Keratinocyte (primary cell): ENCODE measurements around the gene GPR107. TPM values are rescaled to one million over a fixed set of nuclear protein-coding genes. Genes with fewer than 3 reads are reported as not detected.

Source experiments
- DNase-seq: peaks from one replicate; pipeline ENCODE4 v3.0.0-alpha.2; 2011; ENCODE audit warnings: low read depth, missing footprints, low spot score
- FAIRE-seq: peaks from 2 replicates; lab custom pipeline; 2011; peaks lifted over from hg19 to GRCh38; lab: Jason Lieb, UNC
- H2AFZ ChIP-seq: 2 replicates; pipeline ENCODE4 v1.6.0; 2012; ENCODE audit warnings: low read length, control low read depth, inconsistent platforms; ENCODE audit not compliant: control insufficient read depth
- H3K27ac ChIP-seq: 2 replicates; pipeline ENCODE4 v1.5.1; 2011; ENCODE audit warnings: low read length; ENCODE audit not compliant: control insufficient read depth, insufficient read depth
- H3K27me3 ChIP-seq: 3 replicates; pipeline ENCODE4 v1.6.0; 2011; ENCODE audit warnings: low read length; ENCODE audit not compliant: control insufficient read depth, insufficient read depth; ENCODE audit errors: extremely low read depth
- H3K36me3 ChIP-seq, 2 experiments: 2 replicates in 1 of 2; 3 replicates in 1 of 2; pipeline ENCODE4 v1.5.1; 2011; ENCODE audit warnings: low read length in 2 of 2, mild to moderate bottlenecking in 1 of 2; ENCODE audit not compliant: control insufficient read depth in 2 of 2, insufficient read depth in 2 of 2; ENCODE audit errors: extremely low read depth in 1 of 2
- H3K4me1 ChIP-seq: 3 replicates; pipeline ENCODE4 v1.5.1; 2011; ENCODE audit warnings: low read length; ENCODE audit not compliant: control insufficient read depth, insufficient read depth; ENCODE audit errors: extremely low read depth
- H3K4me2 ChIP-seq: 3 replicates; pipeline ENCODE4 v1.6.0; 2011; ENCODE audit warnings: low read depth, low read length; ENCODE audit not compliant: control insufficient read depth, insufficient read depth; ENCODE audit errors: extremely low read depth
- H3K4me3 ChIP-seq, 3 experiments: fragments of 200-600 bp in 1 of 3; sonication (generic) in 1 of 3; 2 replicates in 2 of 3; 3 replicates in 1 of 3; pipeline ENCODE4 v1.5.1; 2011 to 2016; ENCODE audit warnings: low read length in 3 of 3, mild to moderate bottlenecking in 3 of 3, control low read depth in 2 of 3, inconsistent platforms in 1 of 3, low read depth in 1 of 3, mixed read lengths in 1 of 3, mixed run types in 1 of 3, moderate library complexity in 1 of 3; ENCODE audit not compliant: control insufficient read depth in 2 of 3, insufficient read depth in 2 of 3; ENCODE audit errors: extremely low read depth in 1 of 3
- H3K79me2 ChIP-seq: 2 replicates; pipeline ENCODE4 v1.6.0; 2012; ENCODE audit warnings: low read length; ENCODE audit not compliant: control insufficient read depth, insufficient read depth
- H3K9ac ChIP-seq: 3 replicates; pipeline ENCODE4 v1.6.0; 2011; ENCODE audit warnings: low read length; ENCODE audit not compliant: control insufficient read depth, insufficient read depth; ENCODE audit errors: extremely low read depth
- H3K9me1 ChIP-seq: 3 replicates; pipeline ENCODE4 v1.6.0; 2011; ENCODE audit warnings: low read length; ENCODE audit not compliant: control insufficient read depth, insufficient read depth; ENCODE audit errors: extremely low read depth
- H3K9me3 ChIP-seq: 2 replicates; pipeline ENCODE4 v1.5.1; 2012; ENCODE audit warnings: low read depth, low read length; ENCODE audit not compliant: control insufficient read depth
- H4K20me1 ChIP-seq: 3 replicates; pipeline ENCODE4 v1.6.0; 2011; ENCODE audit warnings: low read length; ENCODE audit not compliant: control insufficient read depth, insufficient read depth; ENCODE audit errors: extremely low read depth
- EZH2 ChIP-seq: IDR thresholded peaks from one replicate; pipeline ENCODE4 v1.6.1; 2012; ENCODE audit warnings: inconsistent platforms, mild to moderate bottlenecking, low read length, moderate library complexity
- dilution Hi-C: fragments of 300-500 bp; cut with MboI; formaldehyde crosslinking; loops from one replicate; pipeline ENCODE4 v1.7.0; 2020; ENCODE audit warnings: low sequenced_read_pairs; ENCODE audit not compliant: extremely low pct_ligation_motif_present
- polyA plus RNA-seq, 5 experiments: library from polyadenylated mRNA; depleted of rRNA in 3 of 5; stranded (reverse) in 3 of 5; stranded (forward) in 1 of 5; unstranded in 1 of 5; fragments of >200 nt; gene quantifications; 1 replicate in 1 of 5; 2 replicates in 3 of 5; 3 replicates in 1 of 5; pipeline versions ENCODE4 v1.2.1 to v1.2.3, GENCODE V29; 2011 to 2012; ENCODE audit warnings: missing spikeins in 2 of 5, low read depth in 1 of 5, low replicate concordance in 1 of 5
- TF ChIP-seq, protein P1 (sequence below), 3 experiments: IDR thresholded peaks in 1 of 3; conservative IDR thresholded peaks in 1 of 3; optimal IDR thresholded peaks in 1 of 3; 2 replicates in 2 of 3; 3 replicates in 1 of 3; pipeline versions ENCODE3 to v1.5.1; 2011; ENCODE audit warnings: low read length in 3 of 3, mild to moderate bottlenecking in 3 of 3, moderate library complexity in 2 of 3, control low read depth in 1 of 3, inconsistent platforms in 1 of 3; ENCODE audit not compliant: insufficient read depth in 2 of 3; ENCODE audit errors: extremely low read depth in 1 of 3

The GPR107 gene
- polyA plus RNA-seq, 1 donor (not counting 4 experiments of a cell fraction or from before 2014, with no cell fraction given): 27.3 TPM

DNA sequence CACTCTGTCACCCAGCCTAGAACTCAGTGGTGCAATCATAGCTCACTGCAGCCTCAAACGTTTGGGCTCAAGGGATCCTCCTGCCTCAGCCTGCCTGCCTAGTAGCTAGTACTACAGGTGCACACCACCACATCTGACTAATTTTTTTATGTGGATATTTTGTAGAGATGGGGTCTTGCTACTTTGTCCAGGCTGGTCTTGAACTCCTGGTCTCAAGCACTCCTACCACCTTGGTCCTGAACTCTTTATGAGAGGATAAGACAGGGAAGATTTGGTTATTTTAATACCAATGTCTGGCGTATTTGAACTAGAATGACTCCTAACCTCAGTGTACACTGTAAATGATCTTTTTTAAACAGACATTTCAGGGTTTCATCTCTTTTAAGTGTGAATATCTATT, 9.0 kb downstream of the GPR107 start:
- Histone ChIP-seq H3K4me3 (no peak overlapping the region), H3K9me1 (no peaks in the 10 kb centered on the region), H3K79me2 (peaks cover 68% of the 10 kb centered on the region), H3K9me3 (no peaks in the 10 kb centered on the region), H3K9ac (no peak overlapping the region), H3K4me1 (no peaks in the 10 kb centered on the region), H3K4me2 (no peak overlapping the region), H3K27ac (no peak overlapping the region), H3K27me3 (no peaks in the 10 kb centered on the region), H2AFZ (no peak overlapping the region), H3K36me3 (no peaks in the 10 kb centered on the region), H4K20me1 (no peaks in the 10 kb centered on the region)
- no peak for TF ChIP-seq EZH2
- TF ChIP-seq, protein P1, sequence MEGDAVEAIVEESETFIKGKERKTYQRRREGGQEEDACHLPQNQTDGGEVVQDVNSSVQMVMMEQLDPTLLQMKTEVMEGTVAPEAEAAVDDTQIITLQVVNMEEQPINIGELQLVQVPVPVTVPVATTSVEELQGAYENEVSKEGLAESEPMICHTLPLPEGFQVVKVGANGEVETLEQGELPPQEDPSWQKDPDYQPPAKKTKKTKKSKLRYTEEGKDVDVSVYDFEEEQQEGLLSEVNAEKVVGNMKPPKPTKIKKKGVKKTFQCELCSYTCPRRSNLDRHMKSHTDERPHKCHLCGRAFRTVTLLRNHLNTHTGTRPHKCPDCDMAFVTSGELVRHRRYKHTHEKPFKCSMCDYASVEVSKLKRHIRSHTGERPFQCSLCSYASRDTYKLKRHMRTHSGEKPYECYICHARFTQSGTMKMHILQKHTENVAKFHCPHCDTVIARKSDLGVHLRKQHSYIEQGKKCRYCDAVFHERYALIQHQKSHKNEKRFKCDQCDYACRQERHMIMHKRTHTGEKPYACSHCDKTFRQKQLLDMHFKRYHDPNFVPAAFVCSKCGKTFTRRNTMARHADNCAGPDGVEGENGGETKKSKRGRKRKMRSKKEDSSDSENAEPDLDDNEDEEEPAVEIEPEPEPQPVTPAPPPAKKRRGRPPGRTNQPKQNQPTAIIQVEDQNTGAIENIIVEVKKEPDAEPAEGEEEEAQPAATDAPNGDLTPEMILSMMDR (optimal IDR thresholded peaks at IDR 0.05 in 1 of 3, IDR thresholded peaks at IDR 0.05 in 1 of 3, conservative IDR thresholded peaks at IDR 0.05 in 1 of 3; ENCODE audit: extremely low read depth in 1 of 3, insufficient read depth in 2 of 3, low read length in 3 of 3): no peak
- DNase-seq: no peak
- dilution Hi-C loops: no loop called here
- FAIRE-seq: no peak

DNA sequence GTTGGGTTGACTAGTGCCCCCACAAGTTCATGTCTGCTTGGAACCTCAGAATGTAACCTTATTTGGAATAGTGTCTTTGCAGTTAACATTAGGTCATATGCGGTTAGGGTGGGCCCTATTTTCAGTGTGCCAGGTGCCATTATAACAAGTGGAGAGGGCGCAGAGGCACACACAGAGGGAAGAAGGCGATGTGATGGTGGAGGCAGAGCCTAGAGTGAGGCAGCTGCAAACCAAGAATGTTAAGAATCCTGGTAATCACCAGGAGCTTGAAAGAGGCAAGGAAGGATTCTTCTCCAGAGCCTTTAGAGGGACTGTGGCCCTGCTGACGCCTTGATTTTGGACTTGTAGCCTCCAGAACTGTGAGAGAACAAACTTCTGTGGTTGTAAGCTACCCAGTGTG, 10.9 kb downstream of the GPR107 start:
- no peak overlapping the region for H3K4me3 ChIP-seq
- H3K27ac ChIP-seq: no peak overlapping the region
- H3K9me3 ChIP-seq: no peaks in the 10 kb centered on the region
- FAIRE-seq: no peak
- no peaks in the 10 kb centered on the region for H3K27me3 ChIP-seq
- H3K36me3 ChIP-seq: no peaks in the 10 kb centered on the region
- H3K4me2 ChIP-seq: no peak overlapping the region
- H3K79me2 ChIP-seq: peaks cover 64% of the 10 kb centered on the region
- no peak overlapping the region for H2AFZ ChIP-seq
- H4K20me1 ChIP-seq: no peaks in the 10 kb centered on the region
- TF ChIP-seq, protein P1 (optimal IDR thresholded peaks at IDR 0.05 in 1 of 3, IDR thresholded peaks at IDR 0.05 in 1 of 3, conservative IDR thresholded peaks at IDR 0.05 in 1 of 3; ENCODE audit: extremely low read depth in 1 of 3, insufficient read depth in 2 of 3, low read length in 3 of 3): no peak
- TF ChIP-seq EZH2: no peak
- DNase-seq: no peak
- dilution Hi-C loops: no loop called here
- no peaks in the 10 kb centered on the region for H3K9me1 ChIP-seq
- H3K4me1 ChIP-seq: no peaks in the 10 kb centered on the region
- H3K9ac ChIP-seq: no peak overlapping the region
